IMR-90 (cell line): Measurements from ENCODE around the gene DYNLRB1. TPM values are rescaled to one million over a fixed set of nuclear protein-coding genes. Genes with fewer than 3 reads are reported as not detected.

Source experiments
- ATAC-seq: fragments of 200-7000 bp; cut with Tn5 transposase; 2 replicates; pipeline ENCODE4 v1.9.1; 2020; ENCODE audit warnings: low read depth, mild to moderate bottlenecking, moderate library complexity
- BruUV-seq: library from RNA; stranded (reverse); fragments of 400-500 nt; replicated peaks from 2 replicates; lab custom pipeline; 2021; lab: Mats Ljungman, UMichigan
- CTCF ChIA-PET: fragments of 300-600 bp; formaldehyde crosslinking; extraction: SDS; loops from one replicate; lab custom pipeline; 2021; ENCODE audit warnings: antibody characterized with exemption; lab: Yijun Ruan, JAX
- POLR2A ChIA-PET: fragments of 300-600 bp; sonication (Branson Sonifier 250); formaldehyde crosslinking; loops from one replicate; lab custom pipeline; 2022; ENCODE audit warnings: antibody characterized with exemption; ENCODE audit not compliant: unreplicated experiment; lab: Charles Lee
- DNase-seq: peaks from one replicate; pipeline ENCODE4 v3.0.0; 2013
- H2AFZ ChIP-seq: replicated peaks from 2 replicates; pipeline ENCODE3; 2013; ENCODE audit warnings: low read length, mild to moderate bottlenecking; ENCODE audit not compliant: poor library complexity
- H2AK5ac ChIP-seq: 2 replicates; pipeline ENCODE4 v1.6.1; 2013; ENCODE audit warnings: low read depth, low read length, inconsistent platforms
- H2AK9ac ChIP-seq: replicated peaks from 2 replicates; pipeline ENCODE3; 2013; ENCODE audit warnings: mild to moderate bottlenecking, low read depth, low read length, moderate library complexity; ENCODE audit not compliant: poor library complexity
- H2BK120ac ChIP-seq: 2 replicates; pipeline ENCODE4 v1.6.1; 2013; ENCODE audit warnings: low read depth, low read length, inconsistent platforms
- H2BK15ac ChIP-seq: 3 replicates; pipeline ENCODE4 v1.6.1; 2013; ENCODE audit warnings: low read depth, low read length, inconsistent platforms
- H2BK20ac ChIP-seq: 2 replicates; pipeline ENCODE4 v1.6.1; 2013; ENCODE audit warnings: low read depth, mild to moderate bottlenecking, inconsistent platforms, low read length, moderate library complexity
- H2BK5ac ChIP-seq: 2 replicates; pipeline ENCODE4 v1.6.1; 2013; ENCODE audit warnings: mild to moderate bottlenecking, low read depth, low read length, inconsistent platforms; ENCODE audit not compliant: poor library complexity, severe bottlenecking
- H3K14ac ChIP-seq: replicated peaks from 2 replicates; pipeline ENCODE4 v1.6.1; 2013; ENCODE audit warnings: low read depth, low read length, inconsistent platforms
- H3K18ac ChIP-seq: 2 replicates; pipeline ENCODE4 v1.6.1; 2013; ENCODE audit warnings: low read depth, low read length, control low read depth
- H3K23ac ChIP-seq: 2 replicates; pipeline ENCODE4 v1.6.1; 2013; ENCODE audit warnings: low read depth, low read length, inconsistent platforms
- H3K27ac ChIP-seq: 2 replicates; pipeline ENCODE4 v1.5.1; 2013; ENCODE audit warnings: mild to moderate bottlenecking, control low read depth, low read length; ENCODE audit not compliant: insufficient read depth
- H3K27me3 ChIP-seq: 2 replicates; pipeline ENCODE4 v1.6.1; 2013; ENCODE audit warnings: low read length; ENCODE audit not compliant: control insufficient read depth, insufficient read depth
- H3K36me3 ChIP-seq: 2 replicates; pipeline ENCODE4 v1.6.1; 2013; ENCODE audit warnings: low read length, mixed read lengths; ENCODE audit not compliant: control insufficient read depth, insufficient read depth
- H3K4ac ChIP-seq: 2 replicates; pipeline ENCODE4 v1.6.1; 2013; ENCODE audit warnings: low read depth, low read length, inconsistent platforms
- H3K4me1 ChIP-seq: 2 replicates; pipeline ENCODE4 v1.6.1; 2013; ENCODE audit warnings: low read length, mixed read lengths; ENCODE audit not compliant: control insufficient read depth, insufficient read depth
- H3K4me2 ChIP-seq: 2 replicates; pipeline ENCODE4 v1.6.1; 2013; ENCODE audit warnings: low read depth, mild to moderate bottlenecking, control low read depth, low read length, moderate library complexity
- H3K4me3 ChIP-seq: 2 replicates; pipeline ENCODE4 v1.5.1; 2013; ENCODE audit warnings: low read depth, mild to moderate bottlenecking, control low read depth, low read length, moderate library complexity; ENCODE audit not compliant: insufficient read depth
- H3K56ac ChIP-seq: 2 replicates; pipeline ENCODE4 v1.6.1; 2013; ENCODE audit warnings: low read length, inconsistent platforms; ENCODE audit not compliant: insufficient read depth; ENCODE audit errors: extremely low read depth
- H3K79me1 ChIP-seq, 2 experiments: 2 replicates each; pipeline ENCODE4 v1.6.1; 2013; ENCODE audit warnings: low read length in 2 of 2, inconsistent platforms in 1 of 2, low read depth in 1 of 2
- H3K9ac ChIP-seq: 2 replicates; pipeline ENCODE4 v1.6.1; 2013; ENCODE audit warnings: low read depth, low read length, control low read depth
- H3K9me1 ChIP-seq: 2 replicates; pipeline ENCODE4 v1.6.1; 2013; ENCODE audit warnings: low read length, inconsistent platforms; ENCODE audit not compliant: insufficient read depth
- H3K9me3 ChIP-seq: 2 replicates; pipeline ENCODE4 v1.6.1; 2013; ENCODE audit warnings: low read length; ENCODE audit not compliant: control insufficient read depth, insufficient read depth
- H4K20me1 ChIP-seq: 2 replicates; pipeline ENCODE4 v1.6.1; 2013; ENCODE audit warnings: low read length, inconsistent platforms; ENCODE audit not compliant: insufficient read depth
- H4K5ac ChIP-seq: 2 replicates; pipeline ENCODE4 v1.6.1; 2013; ENCODE audit warnings: mild to moderate bottlenecking, low read depth, low read length, control low read depth
- H4K8ac ChIP-seq, 2 experiments: 2 replicates each; pipeline ENCODE4 v1.6.1; 2013; ENCODE audit warnings: low read depth in 2 of 2, low read length in 2 of 2, control low read depth in 1 of 2, inconsistent platforms in 1 of 2
- H4K91ac ChIP-seq: 2 replicates; pipeline ENCODE4 v1.6.1; 2013; ENCODE audit warnings: low read depth, low read length, inconsistent platforms; ENCODE audit not compliant: insufficient read depth
- BHLHE40 ChIP-seq: fragments of 150-350 bp; IDR thresholded peaks from 2 replicates; pipeline ENCODE4 v1.6.1; 2016; ENCODE audit warnings: mild to moderate bottlenecking, low read depth, low read length
- CEBPB ChIP-seq: IDR thresholded peaks from 2 replicates; pipeline ENCODE4 v1.6.1; 2012; ENCODE audit warnings: low read depth, low read length, improper control_type of control experiment
- CHD1 ChIP-seq: IDR thresholded peaks from 2 replicates; pipeline ENCODE4 v1.6.1; 2012; ENCODE audit warnings: low read depth, low read length, improper control_type of control experiment
- CTCF ChIP-seq: conservative IDR thresholded peaks from 2 replicates; pipeline ENCODE4 v1.5.1; 2012; ENCODE audit warnings: mild to moderate bottlenecking, low read depth, low read length, improper control_type of control experiment
- ELK1 ChIP-seq: fragments of 150-350 bp; IDR thresholded peaks from 2 replicates; pipeline ENCODE4 v1.6.1; 2016; ENCODE audit warnings: low read depth, mild to moderate bottlenecking, low read length, moderate library complexity, borderline replicate concordance
- MAZ ChIP-seq: IDR thresholded peaks from 2 replicates; pipeline ENCODE4 v1.6.1; 2012; ENCODE audit warnings: low read depth, mild to moderate bottlenecking, low read length, improper control_type of control experiment, moderate library complexity, borderline replicate concordance
- NFE2L2 ChIP-seq: fragments of 150-350 bp; IDR thresholded peaks from 2 replicates; pipeline ENCODE4 v1.6.1; 2016; ENCODE audit warnings: low read depth, mild to moderate bottlenecking, low read length
- POLR2A ChIP-seq: IDR thresholded peaks from 2 replicates; pipeline ENCODE4 v1.6.1; 2012; ENCODE audit warnings: mild to moderate bottlenecking, low read depth, low read length
- RAD21 ChIP-seq: IDR thresholded peaks from 2 replicates; pipeline ENCODE4 v1.6.1; 2012; ENCODE audit warnings: low read length, improper control_type of control experiment
- SMC3 ChIP-seq: fragments of 150-350 bp; IDR thresholded peaks from 2 replicates; pipeline ENCODE4 v1.6.1; 2016; ENCODE audit warnings: low read depth, mild to moderate bottlenecking, antibody characterized with exemption, low read length, moderate library complexity
- USF2 ChIP-seq: fragments of 150-350 bp; IDR thresholded peaks from 2 replicates; pipeline ENCODE4 v1.6.1; 2017; ENCODE audit warnings: mild to moderate bottlenecking, antibody characterized with exemption, low read length, low read depth
- WGBS, 2 experiments: methylation state at CpG; one replicate each; pipeline versions ENCODE4 v1.1.5 to v1.1.7; 2013; ENCODE audit warnings: missing lambda C conversion rate in 2 of 2; ENCODE audit not compliant: insufficient read length in 1 of 2; ENCODE audit errors: extremely low coverage in 2 of 2; 5-methylcytosine and 5-hydroxymethylcytosine counted together
- dilution Hi-C: fragments of 300-500 bp; cut with HindIII; formaldehyde crosslinking; loops from one replicate; pipeline ENCODE4 v1.14.3; 2018; ENCODE audit warnings: low sequenced_read_pairs; ENCODE audit not compliant: unreplicated experiment
- in situ Hi-C: fragments of 300-500 bp; cut with MboI; formaldehyde crosslinking; loops from 3 replicates; pipeline ENCODE4 v1.14.3; 2019; ENCODE audit warnings: low sequenced_read_pairs, inconsistent platforms, mixed read lengths
- intact Hi-C: fragments of 100-400 bp; cut with micrococcal nuclease; formaldehyde crosslinking; loops from 2 replicates; pipeline ENCODE4 v1.10.0; 2022
- polyA plus RNA-seq, 3 experiments: library from polyadenylated mRNA; depleted of rRNA; stranded (reverse); fragments of >200 nt; gene quantifications; 2 replicates each; pipeline ENCODE4 v1.2.3, GENCODE V29; 2012; ENCODE audit warnings: low replicate concordance in 1 of 3
- total RNA-seq: library from RNA; depleted of rRNA; stranded (reverse); fragments of >200 nt; gene quantifications from 2 replicates; pipeline ENCODE4 v1.2.3, GENCODE V29; 2012

Gene DYNLRB1
- total and polyA plus RNA-seq, 2 of the 4 experiments (the other 2 are of a cell fraction): 82.4 to 380 TPM

GRCh38 chr20:34561661-34562060 is 45.4 kb downstream of the DYNLRB1 start:
- Histone ChIP-seq H3K9me1 (peaks cover 8% of the 10 kb centered on the region; the same call in 1 of the 2 replicates), H3K27ac (no peak overlapping the region), H3K4me2 (no peak overlapping the region), H3K9me3 (no peaks in the 10 kb centered on the region), H2BK5ac (no peak overlapping the region), H3K14ac (no peak overlapping the region), H3K9ac (no peak overlapping the region), H4K91ac (no peak overlapping the region), H4K8ac (no peak overlapping the region), H2AFZ (no peak overlapping the region), H3K18ac (no peak overlapping the region), H2BK120ac (no peak overlapping the region), H2BK20ac (no peak overlapping the region), H3K79me1 (peaks cover 0 to 13% of the 10 kb centered on the region in 2 experiments; a peak in 2 of 4 replicates), H2AK5ac (no peak overlapping the region), H3K23ac (no peak overlapping the region), H3K27me3 (no peaks in the 10 kb centered on the region), H3K4me3 (no peak overlapping the region), H2AK9ac (no peak overlapping the region), H4K20me1 (no peaks in the 10 kb centered on the region), H2BK15ac (no peak overlapping the region), H3K56ac (no peak overlapping the region), H3K4ac (no peak overlapping the region), H3K36me3 (peaks cover 3% of the 10 kb centered on the region; the same call in 1 of the 2 replicates), H3K4me1 (peaks cover 2% of the 10 kb centered on the region; the same call in 1 of the 2 replicates), H4K5ac (no peak overlapping the region)
- dilution Hi-C loops: no loop called here
- POLR2A ChIA-PET: no interaction called here
- intact Hi-C loops: no loop called here
- ATAC-seq (no peak), DNase-seq (no peak)
- 54% methylated on average over 9 of the region's 10 CpGs; no CpG with 5 or more reads in 1 of the 2 experiments for WGBS, 2 experiments
- no TSS peak for BruUV-seq
- CTCF ChIA-PET: no interaction called here
- in situ Hi-C loops: no loop called here
- TF ChIP-seq NFE2L2: no peak
- TF ChIP-seq CHD1: no peak
- no peak for TF ChIP-seq POLR2A
- TF ChIP-seq USF2: no peak
- no peak for TF ChIP-seq BHLHE40
- no peak for TF ChIP-seq CTCF
- no peak for TF ChIP-seq SMC3
- no peak for TF ChIP-seq RAD21
- TF ChIP-seq MAZ: no peak
- no peak for TF ChIP-seq ELK1
- TF ChIP-seq CEBPB: no peak
